Effector memory CD8-positive, alpha-beta T cell (primary cell): Measurements from ENCODE around the gene LASP1.

Experiments
- ATAC-seq: fragments of 150-1000 bp; cut with Tn5 transposase; replicated peaks from 2 replicates; pipeline ENCODE4 v1.10.0; 2021; ENCODE audit warnings: mild to moderate bottlenecking, moderate library complexity
- DNase-seq, 3 experiments: peaks; one replicate each; pipeline ENCODE4 v3.0.0; 2021
- H3K27ac Mint-ChIP-seq, 2 donors: one replicate each; pipeline ENCODE4 v1.8.0; 2022; ENCODE audit warnings: mild to moderate bottlenecking in 2 of 2, mixed read lengths in 2 of 2, moderate library complexity in 2 of 2
- H3K27me3 Mint-ChIP-seq, 2 donors: one replicate each; pipeline ENCODE4 v1.8.0; 2022; ENCODE audit warnings: mixed read lengths in 2 of 2
- H3K36me3 Mint-ChIP-seq: one replicate; pipeline ENCODE4 v1.8.0; 2022; ENCODE audit warnings: mild to moderate bottlenecking, moderate library complexity, mixed read lengths; ENCODE audit not compliant: insufficient read depth
- H3K4me1 Mint-ChIP-seq, 2 donors: one replicate each; pipeline ENCODE4 v1.8.0; 2022; ENCODE audit warnings: low read depth in 2 of 2, mixed read lengths in 2 of 2
- H3K4me3 Mint-ChIP-seq, 2 donors: one replicate each; pipeline ENCODE4 v1.8.0; 2022; ENCODE audit warnings: mild to moderate bottlenecking in 2 of 2, mixed read lengths in 2 of 2, moderate library complexity in 2 of 2
- H3K9me3 Mint-ChIP-seq, 2 donors: one replicate each; pipeline ENCODE4 v1.8.0; 2022; ENCODE audit warnings: mixed read lengths in 2 of 2

LASP1 gene

GRCh38 chr17:38959508-38959907 lies 89.7 kb downstream of the LASP1 start:
- H3K4me1 Mint-ChIP-seq: peaks cover 5 to 16% of the 10 kb centered on the region in 2 donors

GRCh38 chr17:38960402-38960801 lies 90.5 kb downstream of the LASP1 start:
- Mint-ChIP-seq H3K36me3 (no peaks in the 10 kb centered on the region), H3K4me1 (peaks cover 5 to 16% of the 10 kb centered on the region in 2 donors), H3K27ac (peak overlapping the region; percentile 38 to 44), H3K4me3 (peak overlapping the region; percentile 36 to 63), H3K9me3 (no peaks in the 10 kb centered on the region), H3K27me3 (no peaks in the 10 kb centered on the region)
- DNase-seq: no peak
- ATAC-seq: peak; percentile 65

More at GRCh38 chr17:38959508-38959907, 89.7 kb downstream of the LASP1 start:
- DNase-seq (no peak), ATAC-seq (no peak)
- H3K27ac Mint-ChIP-seq: peak overlapping the region in 1 of 2 donors; percentile 31
- no peaks in the 10 kb centered on the region for H3K9me3 Mint-ChIP-seq
- no peak overlapping the region for H3K4me3 Mint-ChIP-seq
- H3K27me3 Mint-ChIP-seq: no peaks in the 10 kb centered on the region
- no peaks in the 10 kb centered on the region for H3K36me3 Mint-ChIP-seq

GRCh38 chr17:38961413-38961812 lies 91.6 kb downstream of the LASP1 start:
- peaks cover 3% of the 10 kb centered on the region for H3K36me3 Mint-ChIP-seq
- no peaks in the 10 kb centered on the region for H3K27me3 Mint-ChIP-seq
- H3K4me1 Mint-ChIP-seq: peaks cover 5 to 16% of the 10 kb centered on the region in 2 donors
- peak overlapping the region in 1 of 2 donors; percentile 63 for H3K4me3 Mint-ChIP-seq
- H3K9me3 Mint-ChIP-seq: no peaks in the 10 kb centered on the region
- peak overlapping the region in 1 of 2 donors; percentile 44 for H3K27ac Mint-ChIP-seq
- no peak for DNase-seq
- peak; percentile 49 for ATAC-seq

- peak; percentile 69 to 75 (median 71) for DNase-seq
- H3K27me3 Mint-ChIP-seq: no peaks in the 10 kb centered on the region
- peaks cover 5 to 6% of the 10 kb centered on the region in 2 donors for H3K4me1 Mint-ChIP-seq
- ATAC-seq: peak; percentile 99
- peak within 1 kb of the TSS; percentile 45 to 73 for H3K27ac Mint-ChIP-seq
- H3K4me3 Mint-ChIP-seq: peak within 1 kb of the TSS; percentile 66 to 77
- H3K9me3 Mint-ChIP-seq: no peaks in the 10 kb centered on the region
- H3K36me3 Mint-ChIP-seq: peaks cover 3% of the 10 kb centered on the region
Measured at GRCh38 chr17:38967290-38967738, 97.5 kb downstream of the LASP1 start, which contains the start of gene FBXO47. FBXO47 (minus strand) TSS chr17:38967403; CDS start chr17:38963025, 4,378 bp downstream.

- no peaks in the 10 kb centered on the region for H3K27me3 Mint-ChIP-seq
- H3K4me3 Mint-ChIP-seq: no peak overlapping the region
- no peak overlapping the region for H3K27ac Mint-ChIP-seq
- H3K36me3 Mint-ChIP-seq: peaks cover 3% of the 10 kb centered on the region
- DNase-seq (no peak), ATAC-seq (no peak)
- no peaks in the 10 kb centered on the region for H3K9me3 Mint-ChIP-seq
- H3K4me1 Mint-ChIP-seq: peaks cover 5 to 6% of the 10 kb centered on the region in 2 donors
Measured at GRCh38 chr17:38969281-38969680, 99.4 kb downstream of the LASP1 start.

GRCh38 chr17:38970128-38970527 lies 100.3 kb downstream of the LASP1 start:
- ATAC-seq (no peak), DNase-seq (no peak)
- Mint-ChIP-seq H3K36me3 (peaks cover 3% of the 10 kb centered on the region), H3K27ac (no peak overlapping the region), H3K9me3 (no peaks in the 10 kb centered on the region), H3K4me1 (peaks cover 5 to 6% of the 10 kb centered on the region in 2 donors), H3K4me3 (no peak overlapping the region), H3K27me3 (no peaks in the 10 kb centered on the region)

GRCh38 chr17:38970804-38971203 lies 100.9 kb downstream of the LASP1 start:
- Mint-ChIP-seq H3K4me3 (no peak overlapping the region), H3K36me3 (peaks cover under 1% of the 10 kb centered on the region), H3K9me3 (no peaks in the 10 kb centered on the region), H3K27me3 (no peaks in the 10 kb centered on the region), H3K27ac (no peak overlapping the region), H3K4me1 (peaks cover 8 to 9% of the 10 kb centered on the region in 2 donors)
- ATAC-seq (no peak), DNase-seq (no peak)
